ENCODE results near the gene C1orf198. TPM values are rescaled to one million over a fixed set of nuclear protein-coding genes. Genes with fewer than 3 reads are reported as not detected.

Gene C1orf198
- total and polyA plus RNA-seq, 2 of the 8 experiments (the other 6 are each of a cell fraction or from before 2014, with no cell fraction given), result 30.6 to 45.0 TPM

DNA sequence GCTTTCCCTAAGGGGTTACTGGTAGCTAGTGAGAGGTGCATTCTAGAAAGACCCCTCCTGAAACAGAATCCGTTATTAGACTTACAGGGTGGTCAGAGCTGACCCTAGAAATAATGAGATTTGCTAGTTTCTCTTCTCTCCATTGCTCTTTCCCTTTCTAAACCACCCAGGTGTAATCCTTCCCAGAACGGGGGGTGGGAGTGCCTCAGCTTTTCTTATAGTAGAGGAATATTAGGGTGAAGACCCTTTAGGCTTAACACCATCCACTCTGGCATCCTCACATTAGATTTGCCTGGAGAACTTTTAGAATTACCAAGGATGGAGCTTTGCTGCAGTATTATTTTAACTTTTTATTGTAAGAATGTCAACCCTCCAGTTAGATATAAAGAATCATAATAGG is 71.7 kb downstream of the C1orf198 start (continued):
- TF ChIP-seq GABPA (IDR thresholded peaks at IDR 0.05; ENCODE audit: borderline replicate concordance, insufficient read depth, low read length), result no peak
- no peak for TF ChIP-seq BCL11A (IDR thresholded peaks at IDR 0.05; ENCODE audit: low read depth in 2 of 2, low read length in 2 of 2)
